Endothelial cell of umbilical vein (primary cell): ENCODE measurements around the gene SGSM2. TPM values are rescaled to one million over a fixed set of nuclear protein-coding genes. Genes with fewer than 3 reads are reported as not detected.

ENCODE experiments used
- BruUV-seq: library from RNA; stranded (reverse); fragments of 400-500 nt; replicated peaks from 2 replicates; lab custom pipeline; 2021; lab: Mats Ljungman, UMichigan
- CTCF ChIA-PET: fragments of 300-600, 350-600 bp; sonication (Branson Sonifier 250); formaldehyde crosslinking; loops from one replicate; lab custom pipeline; 2021; ENCODE audit warnings: antibody characterized with exemption, inconsistent platforms; lab: Charles Lee
- POLR2A ChIA-PET: fragments of 300-600, 350-600 bp; sonication (Branson Sonifier 250); formaldehyde crosslinking; loops from one replicate; lab custom pipeline; 2021; ENCODE audit warnings: antibody characterized with exemption, inconsistent platforms; lab: Charles Lee
- DNase-seq: peaks from one replicate; pipeline ENCODE4 v3.0.0-alpha.2; 2011; ENCODE audit warnings: low read depth, low spot score
- FAIRE-seq: peaks from 2 replicates; lab custom pipeline; 2011; peaks lifted over from hg19 to GRCh38; lab: Jason Lieb, UNC
- H2AFZ ChIP-seq: 2 replicates; pipeline ENCODE4 v1.6.0; 2012; ENCODE audit warnings: low read depth, low read length, control low read depth, inconsistent platforms
- H3K27ac ChIP-seq: 2 replicates; pipeline ENCODE4 v1.5.1; 2011; ENCODE audit warnings: low read depth, mild to moderate bottlenecking, control low read depth, low read length, moderate library complexity; ENCODE audit not compliant: insufficient read depth
- H3K27me3 ChIP-seq, 2 experiments: 2 replicates each; pipeline versions ENCODE4 v1.6.0 to v1.6.1; 2011; ENCODE audit warnings: low read length in 2 of 2, mixed read lengths in 1 of 2; ENCODE audit not compliant: control insufficient read depth in 2 of 2, insufficient read depth in 2 of 2
- H3K36me3 ChIP-seq, 2 experiments: 2 replicates in 1 of 2; 3 replicates in 1 of 2; pipeline ENCODE4 v1.5.1; 2011; ENCODE audit warnings: low read length in 2 of 2, mild to moderate bottlenecking in 1 of 2, moderate library complexity in 1 of 2; ENCODE audit not compliant: control insufficient read depth in 2 of 2, insufficient read depth in 2 of 2; ENCODE audit errors: extremely low read depth in 1 of 2
- H3K4me1 ChIP-seq: 3 replicates; pipeline ENCODE4 v1.5.1; 2011; ENCODE audit warnings: mild to moderate bottlenecking, low read length; ENCODE audit not compliant: control insufficient read depth, insufficient read depth; ENCODE audit errors: extremely low read depth
- H3K4me2 ChIP-seq: 2 replicates; pipeline ENCODE4 v1.6.1; 2011; ENCODE audit warnings: low read length, control low read depth, mixed read lengths; ENCODE audit not compliant: insufficient read depth
- H3K4me3 ChIP-seq, 3 experiments: fragments of 200-600 bp in 1 of 3; sonication (generic), shearing (Covaris generic) in 1 of 3; replicated peaks in 1 of 3; 2 replicates each; pipeline ENCODE4 v1.5.1; 2011 to 2016; ENCODE audit warnings: control low read depth in 3 of 3, low read length in 3 of 3, mild to moderate bottlenecking in 2 of 3, inconsistent platforms in 1 of 3, low read depth in 1 of 3, moderate library complexity in 1 of 3; ENCODE audit not compliant: insufficient read depth in 1 of 3
- H3K79me2 ChIP-seq: 2 replicates; pipeline ENCODE4 v1.6.0; 2012; ENCODE audit warnings: low read length, inconsistent platforms; ENCODE audit not compliant: control insufficient read depth, insufficient read depth
- H3K9ac ChIP-seq: replicated peaks from 2 replicates; pipeline ENCODE3; 2011; ENCODE audit warnings: low read length, control low read depth; ENCODE audit not compliant: insufficient read depth; ENCODE audit errors: extremely low read depth
- H3K9me1 ChIP-seq: replicated peaks from 3 replicates; pipeline ENCODE4 v1.6.0; 2011; ENCODE audit warnings: mild to moderate bottlenecking, low read length; ENCODE audit not compliant: control insufficient read depth, insufficient read depth; ENCODE audit errors: extremely low read depth
- H3K9me3 ChIP-seq: replicated peaks from 2 replicates; pipeline ENCODE4 v1.5.1; 2012; ENCODE audit warnings: low read length, inconsistent platforms; ENCODE audit not compliant: control insufficient read depth, insufficient read depth
- H4K20me1 ChIP-seq: replicated peaks from 2 replicates; pipeline ENCODE3; 2011; ENCODE audit warnings: mild to moderate bottlenecking, low read length; ENCODE audit not compliant: control insufficient read depth, insufficient read depth; ENCODE audit errors: extremely low read depth
- CTCF ChIP-seq, 2 donors: IDR thresholded peaks; 1 replicate in 1 of 2; 2 replicates in 1 of 2; pipeline ENCODE4 v1.5.1; 2011; ENCODE audit warnings: low read length in 2 of 2, mild to moderate bottlenecking in 2 of 2, moderate library complexity in 2 of 2, control low read depth in 1 of 2, inconsistent platforms in 1 of 2, low read depth in 1 of 2; ENCODE audit not compliant: insufficient read depth in 1 of 2; ENCODE audit errors: extremely low read depth in 1 of 2
- EZH2 ChIP-seq: IDR thresholded peaks from 2 replicates; pipeline ENCODE4 v1.6.1; 2012; ENCODE audit warnings: borderline replicate concordance, low read depth, mild to moderate bottlenecking, moderate library complexity, low read length, inconsistent platforms; ENCODE audit not compliant: severe bottlenecking
- FOS ChIP-seq: IDR thresholded peaks from 2 replicates; pipeline ENCODE4 v1.6.1; 2011; ENCODE audit warnings: mild to moderate bottlenecking, low read length, moderate library complexity, borderline replicate concordance; ENCODE audit not compliant: insufficient read depth
- GATA2 ChIP-seq: IDR thresholded peaks from 2 replicates; pipeline ENCODE4 v1.7.0; 2011; ENCODE audit warnings: low read depth, mild to moderate bottlenecking, moderate library complexity, mixed read lengths, low read length; ENCODE audit not compliant: insufficient read length, insufficient read depth
- JUN ChIP-seq: IDR thresholded peaks from 2 replicates; pipeline ENCODE4 v1.6.1; 2011; ENCODE audit warnings: borderline replicate concordance, low read depth; ENCODE audit not compliant: insufficient read length, insufficient read depth
- MAX ChIP-seq: IDR thresholded peaks from 2 replicates; pipeline ENCODE4 v1.6.1; 2011; ENCODE audit not compliant: insufficient read depth, insufficient read length
- MYC ChIP-seq: IDR thresholded peaks from one replicate; pipeline ENCODE4 v1.6.1; 2011; ENCODE audit warnings: mild to moderate bottlenecking, low read depth, low read length
- POLR2A ChIP-seq: IDR thresholded peaks from 2 replicates; pipeline ENCODE4 v1.6.1; 2012; ENCODE audit warnings: low read depth, mild to moderate bottlenecking, control low read depth, low read length
- POLR2AphosphoS5 ChIP-seq: IDR thresholded peaks from 2 replicates; pipeline ENCODE4 v1.6.1; 2012; ENCODE audit warnings: low read depth, mild to moderate bottlenecking, control low read depth, low read length, moderate library complexity; ENCODE audit not compliant: insufficient read depth
- dilution Hi-C: fragments of 300-500 bp; cut with MboI; formaldehyde crosslinking; loops from one replicate; pipeline ENCODE4 v1.15.0; 2019; ENCODE audit warnings: low sequenced_read_pairs; ENCODE audit not compliant: extremely low pct_ligation_motif_present
- intact Hi-C: fragments of 100-400 bp; cut with micrococcal nuclease; formaldehyde crosslinking; loops from one replicate; pipeline ENCODE4 v1.10.0; 2022
- polyA plus RNA-seq, 4 experiments: library from polyadenylated mRNA; depleted of rRNA in 3 of 4; stranded (reverse) in 3 of 4; unstranded in 1 of 4; fragments of >200 nt; gene quantifications; 2 replicates each; pipeline versions ENCODE4 v1.2.1 to v1.2.3, GENCODE V29; 2011 to 2012; ENCODE audit warnings: missing spikeins in 1 of 4
- total RNA-seq: library from RNA; stranded (reverse); gene quantifications from 2 replicates; pipeline ENCODE4 v1.2.3, GENCODE V29; 2021

Gene SGSM2
- total and polyA plus RNA-seq, 2 donors (not counting 3 experiments of a cell fraction or from before 2014, with no cell fraction given) = 61.6 to 94.5 TPM

- Histone ChIP-seq H3K9me1 (no peaks in the 10 kb centered on the region), H3K27me3 (no peaks in the 10 kb centered on the region), H3K79me2 (no peaks in the 10 kb centered on the region), H3K4me1 (peaks cover 9% of the 10 kb centered on the region), H3K27ac (no peak overlapping the region), H3K36me3 (peaks cover 0 to 8% of the 10 kb centered on the region in 2 experiments), H3K9me3 (no peaks in the 10 kb centered on the region), H3K9ac (no peak overlapping the region), H2AFZ (no peak overlapping the region), H3K4me3 (no peak overlapping the region), H4K20me1 (no peaks in the 10 kb centered on the region), H3K4me2 (no peak overlapping the region)
- DNase-seq = no peak
- ChIA-PET POLR2A (no interaction called here), CTCF (interaction anchor here (0.9 to 15.2 kb wide), 2 partner anchors 19 to 28 kb away, joined by 3 to 909 read pairs; no protein-coding TSS in a partner anchor)
- BruUV-seq = no TSS peak
- intact Hi-C loops = no loop called here
- dilution Hi-C loops = no loop called here
- no peak for TF ChIP-seq JUN
- TF ChIP-seq POLR2AphosphoS5 = no peak
- no peak for TF ChIP-seq MAX
- no peak for TF ChIP-seq MYC
- FAIRE-seq = no peak
Observed at GRCh38 chr17:2387086-2388019, 50.1 kb downstream of the SGSM2 start.

GRCh38 chr17:2388020-2388682, 50.9 kb downstream of the SGSM2 start:
- Histone ChIP-seq H3K4me3 (no peak overlapping the region), H4K20me1 (no peaks in the 10 kb centered on the region), H3K36me3 (peaks cover 0 to 8% of the 10 kb centered on the region in 2 experiments), H3K79me2 (no peaks in the 10 kb centered on the region), H3K27me3 (no peaks in the 10 kb centered on the region), H3K9me3 (no peaks in the 10 kb centered on the region), H3K4me2 (no peak overlapping the region), H3K27ac (no peak overlapping the region), H3K4me1 (peaks cover 9% of the 10 kb centered on the region), H3K9ac (no peak overlapping the region), H2AFZ (no peak overlapping the region), H3K9me1 (no peaks in the 10 kb centered on the region)
- DNase-seq (no peak), FAIRE-seq (no peak)
- intact Hi-C loops = no loop called here
- POLR2A ChIA-PET = no interaction called here
- dilution Hi-C loops = no loop called here
- no TSS peak for BruUV-seq
- TF ChIP-seq MYC = no peak
- no peak for TF ChIP-seq GATA2
- TF ChIP-seq EZH2 = no peak
- TF ChIP-seq CTCF (IDR thresholded peaks at IDR 0.05; ENCODE audit: extremely low read depth in 1 of 2, insufficient read depth in 1 of 2, low read depth in 1 of 2, low read length in 2 of 2) = no peak
- no peak for TF ChIP-seq MAX
- no peak for TF ChIP-seq POLR2A
- TF ChIP-seq FOS = no peak
- TF ChIP-seq POLR2AphosphoS5 = no peak
- no peak for TF ChIP-seq JUN
- CTCF ChIA-PET = interaction anchor here (0.9 to 15.2 kb wide), 2 partner anchors 18 to 27 kb away, joined by 3 to 909 read pairs; no protein-coding TSS in a partner anchor
